Measurements from ENCODE around the gene SFXN3. TPM values are rescaled to one million over a fixed set of nuclear protein-coding genes. Genes with fewer than 3 reads are reported as not detected.

SFXN3 gene
- total and polyA plus RNA-seq, 7 donors: 9.5 to 57.1 (median 17.5) TPM

DNA sequence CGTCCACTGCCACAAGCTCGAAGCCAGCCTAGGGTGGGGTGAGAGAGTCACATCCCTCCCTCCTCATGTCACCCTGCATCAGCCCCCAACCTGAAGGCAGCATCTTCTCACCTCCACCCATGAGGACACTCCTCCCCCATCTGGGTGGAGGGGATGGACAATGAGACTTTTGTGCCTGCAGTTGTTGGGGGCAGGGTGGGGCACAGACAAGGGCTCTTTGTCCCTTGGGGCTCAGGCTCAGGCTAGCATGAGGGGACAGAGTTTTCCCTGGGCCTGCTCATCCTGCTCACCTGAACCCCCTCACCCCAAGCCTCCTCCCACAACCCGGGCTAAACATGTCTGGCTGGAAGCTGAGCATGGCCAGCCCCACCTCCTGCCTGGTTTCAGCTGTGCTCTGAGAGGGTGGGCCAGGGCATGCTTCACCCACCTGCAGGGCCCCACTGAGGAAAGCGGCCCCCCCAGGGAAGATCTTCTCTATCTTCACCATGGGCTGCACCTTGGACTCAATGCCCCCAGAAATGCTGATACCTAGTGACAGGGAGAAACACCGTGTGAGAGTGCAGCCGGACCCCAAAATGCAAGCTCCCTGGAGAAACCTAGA is 22.1 kb upstream of the SFXN3 start:
- 56 to 77% methylated on average over 6 of the region's 6 CpGs for WGBS, 2 donors
- peaks cover 0 to 49% (median 48%) of the 10 kb centered on the region in 4 donors for H3K4me1 ChIP-seq
- intact Hi-C loops (cut with DNase I): no loop called here
- H3K27me3 ChIP-seq: no peaks in the 10 kb centered on the region
- no peak for DNase-seq
- peaks cover 5 to 36% (median 23%) of the 10 kb centered on the region in 4 donors for H3K36me3 ChIP-seq
- peak overlapping the region; percentile 45 to 72 (median 64) for H3K27ac ChIP-seq
- no peak overlapping the region for H3K4me3 ChIP-seq
- no peaks in the 10 kb centered on the region for H3K9me3 ChIP-seq
- TF ChIP-seq EP300 (IDR thresholded peaks at IDR 0.05): no peak
- TF ChIP-seq, protein P1, sequence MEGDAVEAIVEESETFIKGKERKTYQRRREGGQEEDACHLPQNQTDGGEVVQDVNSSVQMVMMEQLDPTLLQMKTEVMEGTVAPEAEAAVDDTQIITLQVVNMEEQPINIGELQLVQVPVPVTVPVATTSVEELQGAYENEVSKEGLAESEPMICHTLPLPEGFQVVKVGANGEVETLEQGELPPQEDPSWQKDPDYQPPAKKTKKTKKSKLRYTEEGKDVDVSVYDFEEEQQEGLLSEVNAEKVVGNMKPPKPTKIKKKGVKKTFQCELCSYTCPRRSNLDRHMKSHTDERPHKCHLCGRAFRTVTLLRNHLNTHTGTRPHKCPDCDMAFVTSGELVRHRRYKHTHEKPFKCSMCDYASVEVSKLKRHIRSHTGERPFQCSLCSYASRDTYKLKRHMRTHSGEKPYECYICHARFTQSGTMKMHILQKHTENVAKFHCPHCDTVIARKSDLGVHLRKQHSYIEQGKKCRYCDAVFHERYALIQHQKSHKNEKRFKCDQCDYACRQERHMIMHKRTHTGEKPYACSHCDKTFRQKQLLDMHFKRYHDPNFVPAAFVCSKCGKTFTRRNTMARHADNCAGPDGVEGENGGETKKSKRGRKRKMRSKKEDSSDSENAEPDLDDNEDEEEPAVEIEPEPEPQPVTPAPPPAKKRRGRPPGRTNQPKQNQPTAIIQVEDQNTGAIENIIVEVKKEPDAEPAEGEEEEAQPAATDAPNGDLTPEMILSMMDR (IDR thresholded peaks at IDR 0.05): no peak
- no peak for TF ChIP-seq POLR2AphosphoS5 (IDR thresholded peaks at IDR 0.05)
- no peak for TF ChIP-seq POLR2A (IDR thresholded peaks at IDR 0.05)

DNA sequence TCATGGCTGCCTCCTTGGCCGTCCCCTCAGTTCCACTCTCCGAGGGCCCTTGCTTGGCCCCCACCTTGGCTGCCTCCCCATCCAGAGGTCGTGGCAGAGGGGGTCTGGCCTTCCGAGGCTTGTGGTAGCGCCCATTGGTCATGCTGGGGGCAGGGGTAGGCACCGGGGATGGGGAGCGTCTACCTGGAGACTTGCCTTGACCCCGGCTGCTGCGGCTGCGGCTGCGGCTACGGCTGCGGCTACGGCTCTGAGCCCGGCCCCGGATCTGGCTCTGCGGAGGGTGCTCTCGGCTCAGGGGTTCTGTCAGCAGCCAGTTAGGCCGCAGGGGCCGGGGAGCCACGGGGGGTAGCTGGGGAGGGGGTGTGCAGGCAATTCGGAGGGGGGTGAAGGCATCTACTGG is 20.7 kb upstream of the SFXN3 start:
- no peak overlapping the region for H3K4me3 ChIP-seq
- no peaks in the 10 kb centered on the region for H3K9me3 ChIP-seq
- H3K36me3 ChIP-seq: peaks cover 0 to 22% (median 18%) of the 10 kb centered on the region in 4 donors
- H3K27ac ChIP-seq: no peak overlapping the region
- no peak for TF ChIP-seq POLR2AphosphoS5 (IDR thresholded peaks at IDR 0.05)
- TF ChIP-seq EP300 (IDR thresholded peaks at IDR 0.05): no peak
- TF ChIP-seq, protein P1 (IDR thresholded peaks at IDR 0.05): no peak
- TF ChIP-seq POLR2A (IDR thresholded peaks at IDR 0.05): no peak
- DNase-seq: no peak
- H3K4me1 ChIP-seq: peaks cover 0 to 51% (median 42%) of the 10 kb centered on the region in 4 donors
- 94 to 95% methylated on average over 22 of the region's 22 CpGs for WGBS, 2 donors
- intact Hi-C loops (cut with DNase I): no loop called here
- H3K27me3 ChIP-seq: peaks cover 0 to under 1% (median 0%) of the 10 kb centered on the region in 3 donors

DNA sequence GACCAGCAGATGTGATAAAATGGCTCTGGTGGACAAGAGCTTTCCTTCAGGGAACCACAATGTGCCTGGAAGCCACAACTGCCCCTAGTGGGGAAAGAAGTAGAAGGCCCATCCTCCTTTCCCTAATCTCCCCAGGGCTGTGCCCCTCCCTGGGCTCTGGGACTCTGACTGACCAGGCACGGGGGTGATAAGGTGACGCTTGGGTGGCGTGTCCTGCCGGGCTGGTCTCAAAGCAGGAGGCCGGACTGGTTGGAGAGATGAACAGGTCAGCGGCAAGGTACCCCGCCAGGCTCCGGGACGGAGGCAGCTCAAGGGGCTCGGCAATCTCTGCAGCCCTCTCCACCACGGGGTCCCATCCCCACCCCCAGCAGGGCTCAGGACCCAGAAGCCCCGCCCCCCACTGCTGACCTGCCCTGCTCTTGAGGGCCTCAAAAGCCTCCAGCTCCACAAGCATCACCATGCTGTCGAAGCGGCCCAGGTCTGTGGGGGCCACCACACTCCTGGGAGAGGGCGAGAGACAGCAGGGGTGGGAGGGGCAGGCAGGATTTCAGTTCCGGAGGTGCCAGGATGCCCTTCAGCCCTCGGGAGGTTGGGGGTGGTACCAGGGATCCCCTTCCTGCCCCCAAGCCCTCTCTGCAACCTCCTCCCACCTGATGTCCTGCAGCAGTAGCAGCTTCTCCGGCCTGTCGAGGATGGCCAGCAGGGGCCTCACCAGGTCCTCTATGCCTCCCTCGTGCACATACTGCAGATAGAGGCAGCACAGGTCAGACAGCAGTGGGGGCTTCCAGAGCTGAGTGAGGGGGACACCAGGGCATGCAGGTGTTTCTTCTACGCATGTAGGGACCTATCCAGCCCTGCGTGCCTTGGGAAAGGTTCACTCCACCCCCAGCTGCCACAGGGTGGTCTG is 19.3 kb upstream of the SFXN3 start:
- WGBS, 2 donors: 63 to 75% methylated on average over 22 of the region's 22 CpGs
- peaks cover 0 to 45% (median 42%) of the 10 kb centered on the region in 4 donors for H3K4me1 ChIP-seq
- peaks cover 0 to 8% (median 4%) of the 10 kb centered on the region in 4 donors for H3K36me3 ChIP-seq
- TF ChIP-seq, protein P1 (IDR thresholded peaks at IDR 0.05): peak in 1 of 4 experiments; percentile 7
- TF ChIP-seq POLR2AphosphoS5 (IDR thresholded peaks at IDR 0.05): no peak
- TF ChIP-seq POLR2A (IDR thresholded peaks at IDR 0.05): no peak
- peaks cover 0 to 7% (median 6%) of the 10 kb centered on the region in 3 donors for H3K27me3 ChIP-seq
- H3K27ac ChIP-seq: peak overlapping the region; percentile 51 to 70 (median 60)
- no peak for DNase-seq
- H3K9me3 ChIP-seq: no peaks in the 10 kb centered on the region
- intact Hi-C loops (cut with DNase I): loop anchor here (1.0 to 2.0 kb wide), 2 partner anchors 12 to 43 kb away; partner anchors contain the start of genes LZTS2 and SEMA4G
- no peak overlapping the region for H3K4me3 ChIP-seq

- TF ChIP-seq, protein P1 (IDR thresholded peaks at IDR 0.05): peak; percentile 76 to 98 (median 88)
- peak in 3 of 4 donors; percentile 40 to 52 (median 48) for TF ChIP-seq POLR2AphosphoS5 (IDR thresholded peaks at IDR 0.05)
- TF ChIP-seq POLR2A (IDR thresholded peaks at IDR 0.05): no peak
- TF ChIP-seq EP300 (IDR thresholded peaks at IDR 0.05): no peak
- H3K4me3 ChIP-seq: no peak overlapping the region
- H3K27ac ChIP-seq: peak overlapping the region; percentile 51 to 70 (median 60)
- intact Hi-C loops (cut with DNase I): loop anchor here (1.0 to 2.0 kb wide), 3 partner anchors 13 to 44 kb away; partner anchors contain the start of genes LZTS2 and SEMA4G
- H3K9me3 ChIP-seq: no peaks in the 10 kb centered on the region
- H3K4me1 ChIP-seq: peaks cover 0 to 36% (median 34%) of the 10 kb centered on the region in 4 donors
- peaks cover 0 to 7% (median 6%) of the 10 kb centered on the region in 3 donors for H3K27me3 ChIP-seq
- peak; percentile 95 for DNase-seq
- 15 to 23% methylated on average over 14 of the region's 14 CpGs for WGBS, 2 donors
- H3K36me3 ChIP-seq: no peaks in the 10 kb centered on the region
Observed at GRCh38 chr10:101012525-101013364, 18.3 kb upstream of the SFXN3 start.

Measured in sigmoid colon (tissue), 7 donors.